ENCODE measurements around the gene LRRFIP1. TPM values are rescaled to one million over a fixed set of nuclear protein-coding genes. Genes with fewer than 3 reads are reported as not detected.
"Not testable (repeated sequence)": the region's sequence is repeated elsewhere in the genome, so short reads cannot be mapped to it uniquely, and the experiment has no call there.

LRRFIP1 gene
- total and polyA plus RNA-seq, 12 donors, result 18.7 to 79.7 (median 51.8) TPM

- intact Hi-C loops (cut with DNase I), result no loop called here
- DNase-seq, result peak in 1 of 7 donors; percentile 43
- Histone ChIP-seq H3K4me1 (replicated peaks in 1 of 2) (peaks cover 5 to 19% of the 10 kb centered on the region in 2 donors), H3K27me3 (no peaks in the 10 kb centered on the region), H3K36me3 (replicated peaks in 1 of 2) (peaks cover 0 to 23% of the 10 kb centered on the region in 2 donors), H3K9me3 (replicated peaks in 1 of 3) (no peaks in the 10 kb centered on the region), H3K4me3 (no peak overlapping the region), H3K27ac (no peak overlapping the region)
- 92 to 98% (median 96%) methylated on average over 10 of the region's 10 CpGs for WGBS, 4 donors
- no peak for TF ChIP-seq CTCF (IDR thresholded peaks at IDR 0.05)
- no peak for TF ChIP-seq POLR2A (IDR thresholded peaks at IDR 0.05)
These were observed 136.4 kb downstream of the LRRFIP1 start for GRCh38 chr2:237763812-237764211.

- intact Hi-C loops (cut with DNase I); H3K27ac ChIP-seq; H3K9me3 ChIP-seq (replicated peaks in 1 of 3); H3K4me3 ChIP-seq; H3K27me3 ChIP-seq; DNase-seq: not testable (repeated sequence)
- 96 to 99% (median 96%) methylated on average over 6 of the region's 6 CpGs for WGBS, 4 donors
- H3K4me1 ChIP-seq (replicated peaks in 1 of 2), result peaks cover 5 to 19% of the 10 kb centered on the region in 2 donors
- H3K36me3 ChIP-seq (replicated peaks in 1 of 2), result peaks cover 0 to 24% of the 10 kb centered on the region in 2 donors
These were observed 137.7 kb downstream of the LRRFIP1 start for GRCh38 chr2:237765122-237765521.

GRCh38 chr2:237765875-237766274 lies 138.5 kb downstream of the LRRFIP1 start:
- no peak for TF ChIP-seq CTCF (IDR thresholded peaks at IDR 0.05)
- no peak for TF ChIP-seq POLR2A (IDR thresholded peaks at IDR 0.05)
- no peak overlapping the region for H3K4me3 ChIP-seq
- DNase-seq, result peak in 1 of 7 donors; percentile 40
- no peaks in the 10 kb centered on the region for H3K9me3 ChIP-seq (replicated peaks in 1 of 3)
- intact Hi-C loops (cut with DNase I), result no loop called here
- H3K27me3 ChIP-seq, result no peaks in the 10 kb centered on the region
- H3K4me1 ChIP-seq (replicated peaks in 1 of 2), result peaks cover 5 to 14% of the 10 kb centered on the region in 2 donors
- H3K27ac ChIP-seq, result peak overlapping the region in 1 of 5 donors; percentile 24
- peaks cover 0 to 24% of the 10 kb centered on the region in 2 donors for H3K36me3 ChIP-seq (replicated peaks in 1 of 2)
- 75 to 87% (median 85%) methylated on average over 8 of the region's 8 CpGs for WGBS, 4 donors

- Histone ChIP-seq H3K9me3 (replicated peaks in 1 of 3) (no peaks in the 10 kb centered on the region), H3K27ac (no peak overlapping the region), H3K27me3 (no peaks in the 10 kb centered on the region), H3K4me1 (replicated peaks in 1 of 2) (peaks cover 1 to 9% of the 10 kb centered on the region in 2 donors), H3K36me3 (replicated peaks in 1 of 2) (peaks cover 0 to 22% of the 10 kb centered on the region in 2 donors), H3K4me3 (no peak overlapping the region)
- DNase-seq, result peak in 5 of 7 donors; percentile 25 to 55 (median 41)
- TF ChIP-seq POLR2A (IDR thresholded peaks at IDR 0.05) (no peak), CTCF (IDR thresholded peaks at IDR 0.05) (peak in 1 of 6 experiments; percentile 7)
- intact Hi-C loops (cut with DNase I), result no loop called here
- 36 to 45% (median 41%) methylated on average over 2 of the region's 2 CpGs for WGBS, 4 donors
These were observed 139.0 kb downstream of the LRRFIP1 start for GRCh38 chr2:237766340-237766739.

GRCh38 chr2:237772513-237772912 lies 145.1 kb downstream of the LRRFIP1 start:
- Histone ChIP-seq H3K4me1 (replicated peaks in 1 of 2) (no peaks in the 10 kb centered on the region), H3K36me3 (replicated peaks in 1 of 2) (peaks cover 0 to 22% of the 10 kb centered on the region in 2 donors), H3K9me3 (replicated peaks in 1 of 3) (no peaks in the 10 kb centered on the region), H3K27me3 (no peaks in the 10 kb centered on the region), H3K27ac (no peak overlapping the region), H3K4me3 (no peak overlapping the region)
- 81 to 94% (median 91%) methylated on average over 3 of the region's 3 CpGs for WGBS, 4 donors
- no peak for TF ChIP-seq POLR2A (IDR thresholded peaks at IDR 0.05)
- no peak for DNase-seq
- intact Hi-C loops (cut with DNase I), result no loop called here

Measured in adrenal gland (tissue), 12 donors.